Measurements from ENCODE around the gene PICALM. TPM values are rescaled to one million over a fixed set of nuclear protein-coding genes. Genes with fewer than 3 reads are reported as not detected.

The PICALM gene
- polyA plus RNA-seq, 3 donors: 62.4 to 241 (median 81.0) TPM

- no peak overlapping the region for H2AFZ ChIP-seq (ENCODE audit: insufficient read depth, low read depth, low read length, poor library complexity, severe bottlenecking)
- 0% methylated on average over 2 of the region's 5 CpGs for WGBS (ENCODE audit: insufficient coverage)
- Mint-ChIP-seq H3K27ac (peak overlapping the region; percentile 96 to 100 (median 99)), H3K4me3 (peak overlapping the region; percentile 99 to 100), H3K9me3 (peaks cover 0 to 5% (median 2%) of the 10 kb centered on the region in 7 donors), H3K36me3 (peaks cover 6 to 12% of the 10 kb centered on the region in 2 donors), H3K4me1 (peaks cover 42% of the 10 kb centered on the region), H3K27me3 (ENCODE audit: low read depth in 3 of 3) (peaks cover 0 to 3% (median 0%) of the 10 kb centered on the region in 3 donors)
- H4K20me1 ChIP-seq (ENCODE audit: insufficient read depth, low read length): peaks cover 52% of the 10 kb centered on the region
- H3K4me3 ChIP-seq (replicated peaks in 1 of 3; ENCODE audit: low read depth in 2 of 3, low read length in 3 of 3): peak overlapping the region; percentile 73 to 100 (median 81)
- no peak for DNase-seq
- intact Hi-C loops (cut with micrococcal nuclease): loop anchor here (2.0 to 5.0 kb wide), 3 partner anchors 21 to 135 kb away; no protein-coding TSS in a partner anchor
- H3K79me2 ChIP-seq (ENCODE audit: insufficient read depth, low read length): peaks cover 64% of the 10 kb centered on the region
- H3K27me3 ChIP-seq (ENCODE audit: control insufficient read depth in 2 of 2, insufficient read depth in 2 of 2, low read length in 2 of 2): no peaks in the 10 kb centered on the region
- H3K4me2 ChIP-seq (replicated peaks; ENCODE audit: extremely low read depth, low read length, poor library complexity, severe bottlenecking): peak overlapping the region; percentile 90
- no peaks in the 10 kb centered on the region for H3K36me3 ChIP-seq (replicated peaks in 1 of 2; ENCODE audit: control insufficient read depth in 1 of 2, insufficient read depth in 2 of 2, low read length in 2 of 2)
- peak overlapping the region; percentile 84 to 99 for H3K27ac ChIP-seq (ENCODE audit: low read depth in 1 of 2, low read length in 2 of 2)
- no peak for TF ChIP-seq CTCF (IDR thresholded peaks at IDR 0.05)
- H3K4me1 ChIP-seq (ENCODE audit: control insufficient read depth in 1 of 2, insufficient read depth in 2 of 2, low read length in 2 of 2): peaks cover 32 to 50% of the 10 kb centered on the region in 2 donors
- peak overlapping the region; percentile 96 for H3K9ac ChIP-seq (ENCODE audit: insufficient read depth, low read length, poor library complexity, severe bottlenecking)
- no peaks in the 10 kb centered on the region for H3K9me3 ChIP-seq (replicated peaks in 1 of 2; ENCODE audit: control insufficient read depth in 1 of 2, insufficient read depth in 1 of 2, low read length in 2 of 2)
Measured at GRCh38 chr11:86067851-86068137, 1.1 kb downstream of the PICALM start.

GRCh38 chr11:86067009-86067850 is 1.7 kb downstream of the PICALM start:
- Histone ChIP-seq H3K27me3 (ENCODE audit: control insufficient read depth in 2 of 2, insufficient read depth in 2 of 2, low read length in 2 of 2) (no peaks in the 10 kb centered on the region), H3K4me1 (ENCODE audit: control insufficient read depth in 1 of 2, insufficient read depth in 2 of 2, low read length in 2 of 2) (peaks cover 34 to 56% of the 10 kb centered on the region in 2 donors), H3K79me2 (ENCODE audit: insufficient read depth, low read length) (peaks cover 70% of the 10 kb centered on the region), H3K27ac (ENCODE audit: low read depth in 1 of 2, low read length in 2 of 2) (peak overlapping the region; percentile 84 to 99), H4K20me1 (ENCODE audit: insufficient read depth, low read length) (peaks cover 58% of the 10 kb centered on the region), H3K4me3 (replicated peaks in 1 of 3; ENCODE audit: low read depth in 2 of 3, low read length in 3 of 3) (peak overlapping the region; percentile 73 to 100 (median 81)), H3K9ac (ENCODE audit: insufficient read depth, low read length, poor library complexity, severe bottlenecking) (peak overlapping the region; percentile 96), H3K4me2 (replicated peaks; ENCODE audit: extremely low read depth, low read length, poor library complexity, severe bottlenecking) (peak overlapping the region; percentile 90), H2AFZ (ENCODE audit: insufficient read depth, low read depth, low read length, poor library complexity, severe bottlenecking) (peak overlapping the region; percentile 30), H3K36me3 (replicated peaks in 1 of 2; ENCODE audit: control insufficient read depth in 1 of 2, insufficient read depth in 2 of 2, low read length in 2 of 2) (no peaks in the 10 kb centered on the region), H3K9me3 (replicated peaks in 1 of 2; ENCODE audit: control insufficient read depth in 1 of 2, insufficient read depth in 1 of 2, low read length in 2 of 2) (no peaks in the 10 kb centered on the region)
- peak; percentile 67 to 84 (median 80) for DNase-seq
- peaks cover 6 to 12% of the 10 kb centered on the region in 2 donors for H3K36me3 Mint-ChIP-seq
- intact Hi-C loops (cut with micrococcal nuclease): loop anchor here (5.0 kb wide), 2 partner anchors 75 to 135 kb away; no protein-coding TSS in a partner anchor
- H3K27me3 Mint-ChIP-seq (ENCODE audit: low read depth in 3 of 3): peaks cover 0 to 3% (median 0%) of the 10 kb centered on the region in 3 donors
- H3K9me3 Mint-ChIP-seq: peaks cover 0 to 5% (median 2%) of the 10 kb centered on the region in 7 donors
- peaks cover 47% of the 10 kb centered on the region for H3K4me1 Mint-ChIP-seq
- H3K4me3 Mint-ChIP-seq: peak overlapping the region; percentile 99 to 100
- WGBS (ENCODE audit: insufficient coverage): 0% methylated on average over 3 of the region's 11 CpGs
- H3K27ac Mint-ChIP-seq: peak overlapping the region; percentile 96 to 100 (median 99)
- TF ChIP-seq CTCF (IDR thresholded peaks at IDR 0.05): no peak
